Ishikawa (cell line): ENCODE data around the gene C16orf82.

Source experiments
- CEBPB ChIP-seq: IDR thresholded peaks from 2 replicates; pipeline ENCODE4 v1.6.1; 2012
- CREB1 ChIP-seq: IDR thresholded peaks from 2 replicates; pipeline ENCODE4 v1.6.1; 2012; ENCODE audit warnings: low read depth
- EGR1 ChIP-seq: IDR thresholded peaks from 2 replicates; pipeline ENCODE4 v1.6.1; 2012
- EP300 ChIP-seq: IDR thresholded peaks from 2 replicates; pipeline ENCODE4 v1.6.1; 2012; ENCODE audit warnings: borderline replicate concordance
- FOXM1 ChIP-seq: IDR thresholded peaks from 2 replicates; pipeline ENCODE4 v1.6.1; 2012; ENCODE audit warnings: low read depth, borderline replicate concordance
- MAX ChIP-seq: IDR thresholded peaks from 2 replicates; pipeline ENCODE4 v1.6.1; 2012
- NFIC ChIP-seq: IDR thresholded peaks from 2 replicates; pipeline ENCODE4 v1.6.1; 2012
- RAD21 ChIP-seq: IDR thresholded peaks from 2 replicates; pipeline ENCODE4 v1.6.1; 2012; ENCODE audit warnings: low read depth
- TAF1 ChIP-seq: IDR thresholded peaks from 2 replicates; pipeline ENCODE4 v1.6.1; 2012; ENCODE audit warnings: low read depth, mild to moderate bottlenecking
- TCF12 ChIP-seq: IDR thresholded peaks from 2 replicates; pipeline ENCODE4 v1.6.1; 2012; ENCODE audit warnings: low read depth
- TEAD4 ChIP-seq: IDR thresholded peaks from 2 replicates; pipeline ENCODE4 v1.6.1; 2012
- YY1 ChIP-seq: IDR thresholded peaks from 2 replicates; pipeline ENCODE4 v1.6.1; 2012; ENCODE audit warnings: low read depth
- ZBTB7A ChIP-seq: IDR thresholded peaks from 2 replicates; pipeline ENCODE4 v1.6.1; 2012; ENCODE audit warnings: low read depth
- TF ChIP-seq, protein P1 (sequence below): IDR thresholded peaks from 2 replicates; pipeline ENCODE4 v1.6.1; 2012; ENCODE audit warnings: low read depth, mild to moderate bottlenecking
- TF ChIP-seq, protein P2 (sequence below): IDR thresholded peaks from 2 replicates; pipeline ENCODE4 v1.6.1; 2012

C16orf82 gene

GRCh38 chr16:27033281-27033979 is 33.3 kb upstream of the C16orf82 start:
- TF ChIP-seq, protein P1, sequence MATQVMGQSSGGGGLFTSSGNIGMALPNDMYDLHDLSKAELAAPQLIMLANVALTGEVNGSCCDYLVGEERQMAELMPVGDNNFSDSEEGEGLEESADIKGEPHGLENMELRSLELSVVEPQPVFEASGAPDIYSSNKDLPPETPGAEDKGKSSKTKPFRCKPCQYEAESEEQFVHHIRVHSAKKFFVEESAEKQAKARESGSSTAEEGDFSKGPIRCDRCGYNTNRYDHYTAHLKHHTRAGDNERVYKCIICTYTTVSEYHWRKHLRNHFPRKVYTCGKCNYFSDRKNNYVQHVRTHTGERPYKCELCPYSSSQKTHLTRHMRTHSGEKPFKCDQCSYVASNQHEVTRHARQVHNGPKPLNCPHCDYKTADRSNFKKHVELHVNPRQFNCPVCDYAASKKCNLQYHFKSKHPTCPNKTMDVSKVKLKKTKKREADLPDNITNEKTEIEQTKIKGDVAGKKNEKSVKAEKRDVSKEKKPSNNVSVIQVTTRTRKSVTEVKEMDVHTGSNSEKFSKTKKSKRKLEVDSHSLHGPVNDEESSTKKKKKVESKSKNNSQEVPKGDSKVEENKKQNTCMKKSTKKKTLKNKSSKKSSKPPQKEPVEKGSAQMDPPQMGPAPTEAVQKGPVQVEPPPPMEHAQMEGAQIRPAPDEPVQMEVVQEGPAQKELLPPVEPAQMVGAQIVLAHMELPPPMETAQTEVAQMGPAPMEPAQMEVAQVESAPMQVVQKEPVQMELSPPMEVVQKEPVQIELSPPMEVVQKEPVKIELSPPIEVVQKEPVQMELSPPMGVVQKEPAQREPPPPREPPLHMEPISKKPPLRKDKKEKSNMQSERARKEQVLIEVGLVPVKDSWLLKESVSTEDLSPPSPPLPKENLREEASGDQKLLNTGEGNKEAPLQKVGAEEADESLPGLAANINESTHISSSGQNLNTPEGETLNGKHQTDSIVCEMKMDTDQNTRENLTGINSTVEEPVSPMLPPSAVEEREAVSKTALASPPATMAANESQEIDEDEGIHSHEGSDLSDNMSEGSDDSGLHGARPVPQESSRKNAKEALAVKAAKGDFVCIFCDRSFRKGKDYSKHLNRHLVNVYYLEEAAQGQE: no peak
- TF ChIP-seq RAD21: no peak
- TF ChIP-seq, protein P2, sequence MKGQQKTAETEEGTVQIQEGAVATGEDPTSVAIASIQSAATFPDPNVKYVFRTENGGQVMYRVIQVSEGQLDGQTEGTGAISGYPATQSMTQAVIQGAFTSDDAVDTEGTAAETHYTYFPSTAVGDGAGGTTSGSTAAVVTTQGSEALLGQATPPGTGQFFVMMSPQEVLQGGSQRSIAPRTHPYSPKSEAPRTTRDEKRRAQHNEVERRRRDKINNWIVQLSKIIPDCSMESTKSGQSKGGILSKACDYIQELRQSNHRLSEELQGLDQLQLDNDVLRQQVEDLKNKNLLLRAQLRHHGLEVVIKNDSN: no peak
- TF ChIP-seq TEAD4: no peak
- no peak for TF ChIP-seq EP300
- no peak for TF ChIP-seq NFIC
- no peak for TF ChIP-seq CEBPB
- TF ChIP-seq TAF1: no peak
- no peak for TF ChIP-seq YY1
- TF ChIP-seq ZBTB7A: no peak
- no peak for TF ChIP-seq TCF12
- no peak for TF ChIP-seq FOXM1
- no peak for TF ChIP-seq EGR1
- TF ChIP-seq MAX: no peak
- TF ChIP-seq CREB1: no peak

DNA sequence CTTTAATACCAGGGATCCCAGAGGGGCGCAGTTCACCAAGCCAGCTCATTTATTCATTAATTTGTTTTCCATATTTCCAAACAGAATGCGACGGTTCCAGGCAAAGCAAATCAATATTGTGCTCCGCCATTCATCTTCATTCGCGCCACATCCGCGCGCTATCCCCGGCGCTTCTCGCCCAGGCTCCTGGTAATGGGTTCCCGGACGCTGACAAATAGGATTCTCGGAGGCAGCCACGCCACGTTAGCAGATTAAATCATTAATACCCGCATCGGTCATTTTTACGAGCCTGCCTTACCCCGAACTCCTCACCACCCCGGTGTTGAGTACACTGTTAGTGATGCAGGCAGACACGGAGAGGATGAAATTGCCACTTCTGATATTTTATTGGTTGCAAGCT is 26.0 kb upstream of the C16orf82 start:
- TF ChIP-seq ZBTB7A (no peak), CEBPB (no peak), FOXM1 (no peak), TAF1 (no peak), CREB1 (no peak), EP300 (no peak), RAD21 (no peak), YY1 (no peak), NFIC (no peak), TCF12 (no peak)
- TF ChIP-seq, protein P2: no peak
- TF ChIP-seq, protein P1: no peak

DNA sequence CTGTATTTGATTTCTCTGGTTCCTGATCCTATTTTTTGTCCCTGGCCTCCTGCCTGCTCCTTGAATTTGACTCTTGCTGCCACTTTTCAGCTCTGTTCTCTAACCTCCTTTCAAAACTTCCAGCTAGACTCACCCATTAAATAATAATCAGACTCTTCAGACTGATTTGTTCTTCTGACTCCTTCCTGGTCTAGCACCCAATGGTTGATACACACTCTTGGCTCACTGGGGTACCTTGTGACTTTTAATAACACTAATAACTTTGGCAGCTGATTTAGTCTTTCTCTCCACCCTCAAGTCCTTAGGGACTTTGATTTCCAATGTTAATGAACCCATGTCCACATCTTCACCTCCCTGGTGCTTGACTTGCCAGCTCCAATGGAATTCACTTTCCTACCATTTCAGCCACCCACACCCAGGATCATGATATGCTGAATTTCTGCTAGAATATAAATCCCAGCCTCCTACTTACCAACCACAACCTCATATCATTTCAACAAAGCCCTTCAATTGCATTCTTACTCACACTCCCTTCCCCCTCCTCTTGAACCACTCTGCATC is 19.7 kb upstream of the C16orf82 start:
- TF ChIP-seq TEAD4 (no peak), NFIC (no peak), TAF1 (no peak), TCF12 (no peak), FOXM1 (no peak), RAD21 (no peak), EGR1 (no peak), MAX (no peak), ZBTB7A (no peak), YY1 (no peak), CEBPB (no peak), EP300 (no peak), CREB1 (no peak)
- TF ChIP-seq, protein P2: no peak
- TF ChIP-seq, protein P1: no peak

GRCh38 chr16:27048316-27048715 is 18.4 kb upstream of the C16orf82 start:
- TF ChIP-seq MAX: no peak
- TF ChIP-seq NFIC: no peak
- no peak for TF ChIP-seq ZBTB7A
- TF ChIP-seq YY1: no peak
- no peak for TF ChIP-seq TAF1
- TF ChIP-seq, protein P2: no peak
- TF ChIP-seq CREB1: no peak
- TF ChIP-seq, protein P1: no peak
- TF ChIP-seq FOXM1: no peak
- no peak for TF ChIP-seq EGR1
- no peak for TF ChIP-seq CEBPB
- TF ChIP-seq RAD21: no peak
- no peak for TF ChIP-seq TCF12
